BE2C (cell line): ENCODE results near the gene RRBP1.

Experiments used
- DNase-seq: peaks from one replicate; pipeline ENCODE4 v3.0.0-alpha.2; 2020
- H3K27me3 ChIP-seq: fragments of 250-450 bp; sonication (Bioruptor Pico); 2 replicates; pipeline ENCODE4 v1.5.1; 2020; ENCODE audit warnings: mild to moderate bottlenecking
- H3K36me3 ChIP-seq: fragments of 250-450 bp; sonication (Bioruptor Pico); 2 replicates; pipeline ENCODE4 v1.5.1; 2020; ENCODE audit warnings: mild to moderate bottlenecking
- H3K4me1 ChIP-seq: fragments of 250-450 bp; sonication (Bioruptor Pico); 2 replicates; pipeline ENCODE4 v1.5.1; 2020
- H3K4me3 ChIP-seq: 2 replicates; pipeline ENCODE4 v1.5.1; 2011; ENCODE audit warnings: low read depth, low read length
- H3K9me3 ChIP-seq: fragments of 250-450 bp; sonication (Bioruptor Pico); 2 replicates; pipeline ENCODE4 v1.5.1; 2020
- TF ChIP-seq, protein P1 (sequence below): IDR thresholded peaks from 2 replicates; pipeline ENCODE4 v1.5.1; 2012; ENCODE audit warnings: mild to moderate bottlenecking, low read depth, low read length

Gene RRBP1

DNA sequence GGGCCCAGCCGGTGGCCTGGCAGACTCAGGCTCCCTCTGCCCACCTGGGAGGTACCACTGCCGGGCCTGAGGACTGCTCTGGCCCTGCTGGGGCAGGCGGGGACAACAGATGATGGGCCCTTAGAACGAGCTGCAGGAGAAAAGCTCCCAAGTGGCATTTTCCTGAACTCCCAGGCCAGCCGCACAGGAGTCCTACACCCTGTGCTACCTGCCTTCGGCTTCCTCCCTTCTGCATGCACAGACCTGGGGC is 70.8 kb downstream of the RRBP1 start:
- Histone ChIP-seq H3K36me3 (peaks cover 8% of the 10 kb centered on the region), H3K4me3 (no peak overlapping the region), H3K27me3 (no peaks in the 10 kb centered on the region), H3K9me3 (no peaks in the 10 kb centered on the region), H3K4me1 (0 out of 2 replicates have a peak, but pooled peaks cover 3% of the 10 kb centered on the region)
- DNase-seq, result no peak
- TF ChIP-seq, protein P1, sequence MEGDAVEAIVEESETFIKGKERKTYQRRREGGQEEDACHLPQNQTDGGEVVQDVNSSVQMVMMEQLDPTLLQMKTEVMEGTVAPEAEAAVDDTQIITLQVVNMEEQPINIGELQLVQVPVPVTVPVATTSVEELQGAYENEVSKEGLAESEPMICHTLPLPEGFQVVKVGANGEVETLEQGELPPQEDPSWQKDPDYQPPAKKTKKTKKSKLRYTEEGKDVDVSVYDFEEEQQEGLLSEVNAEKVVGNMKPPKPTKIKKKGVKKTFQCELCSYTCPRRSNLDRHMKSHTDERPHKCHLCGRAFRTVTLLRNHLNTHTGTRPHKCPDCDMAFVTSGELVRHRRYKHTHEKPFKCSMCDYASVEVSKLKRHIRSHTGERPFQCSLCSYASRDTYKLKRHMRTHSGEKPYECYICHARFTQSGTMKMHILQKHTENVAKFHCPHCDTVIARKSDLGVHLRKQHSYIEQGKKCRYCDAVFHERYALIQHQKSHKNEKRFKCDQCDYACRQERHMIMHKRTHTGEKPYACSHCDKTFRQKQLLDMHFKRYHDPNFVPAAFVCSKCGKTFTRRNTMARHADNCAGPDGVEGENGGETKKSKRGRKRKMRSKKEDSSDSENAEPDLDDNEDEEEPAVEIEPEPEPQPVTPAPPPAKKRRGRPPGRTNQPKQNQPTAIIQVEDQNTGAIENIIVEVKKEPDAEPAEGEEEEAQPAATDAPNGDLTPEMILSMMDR, result no peak

DNA sequence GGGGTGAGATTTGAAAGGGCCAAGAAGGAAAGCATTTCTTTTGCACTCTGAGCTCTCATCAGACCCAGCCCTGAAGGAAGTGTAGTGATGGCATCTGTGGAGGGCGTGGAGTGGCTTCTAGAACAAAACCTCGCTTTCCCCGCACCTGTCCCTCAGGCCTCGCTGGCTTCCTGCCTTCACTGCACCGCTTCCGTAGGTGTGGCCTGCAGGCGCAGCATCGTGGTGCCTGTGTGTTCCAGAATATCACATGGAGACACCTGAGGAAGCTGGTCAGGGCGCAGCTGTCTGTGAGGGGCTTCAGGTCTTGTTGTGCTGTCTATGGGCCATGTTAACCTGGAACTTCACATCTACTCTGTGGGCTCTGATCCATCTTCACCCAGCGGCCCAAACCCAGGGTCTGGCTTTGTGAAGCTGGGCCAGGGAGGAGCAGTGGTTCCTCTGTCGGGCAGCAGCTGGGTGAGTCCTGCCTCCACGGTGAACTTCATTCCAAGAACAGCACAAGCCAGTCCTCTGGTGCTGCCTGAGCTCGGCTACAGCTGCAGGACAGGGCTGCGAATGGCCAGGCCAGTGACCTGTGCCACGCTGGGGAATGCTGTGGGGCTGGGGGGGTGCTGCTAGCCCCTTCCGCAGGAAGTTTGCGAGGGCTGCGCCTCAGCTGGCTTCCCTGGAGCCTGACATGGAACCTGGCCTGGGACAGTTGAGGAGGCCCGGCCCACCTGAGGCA is 71.3 kb downstream of the RRBP1 start:
- DNase-seq, result no peak
- H3K36me3 ChIP-seq, result peaks cover 8% of the 10 kb centered on the region
- no peaks in the 10 kb centered on the region for H3K9me3 ChIP-seq
- H3K4me1 ChIP-seq, result 0 out of 2 replicates have a peak, but pooled peaks cover 3% of the 10 kb centered on the region
- no peak overlapping the region for H3K4me3 ChIP-seq
- no peaks in the 10 kb centered on the region for H3K27me3 ChIP-seq
- TF ChIP-seq, protein P1, result no peak

DNA sequence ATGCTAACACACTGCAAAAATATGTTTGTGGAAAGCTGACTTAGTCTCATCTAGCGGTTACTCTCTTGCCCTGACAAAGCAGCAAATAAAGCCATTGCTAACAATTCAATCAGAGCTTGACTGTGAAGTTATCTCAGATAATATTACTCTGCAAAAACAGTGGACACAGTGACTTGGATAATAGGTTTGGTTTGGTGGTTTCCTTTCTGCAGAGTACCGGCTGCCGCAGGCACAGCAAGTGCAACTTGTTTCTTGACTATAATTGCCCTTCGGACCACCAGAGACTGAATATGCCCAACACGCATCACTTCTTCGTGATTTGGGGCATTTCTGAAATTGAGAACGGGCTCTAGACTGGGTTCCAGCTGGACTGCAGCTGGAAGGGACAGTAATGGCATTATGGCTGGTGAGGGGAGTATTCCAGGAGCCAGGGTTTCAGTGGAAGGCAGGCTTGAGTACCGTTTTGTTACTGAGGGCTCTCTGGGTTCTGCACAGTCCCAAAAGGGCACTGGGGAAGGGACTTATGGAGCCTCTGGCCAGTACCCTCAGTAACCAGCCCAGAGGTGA is 72.1 kb downstream of the RRBP1 start:
- Histone ChIP-seq H3K4me3 (no peak overlapping the region), H3K27me3 (no peaks in the 10 kb centered on the region), H3K4me1 (0 out of 2 replicates have a peak, but pooled peaks cover 3% of the 10 kb centered on the region), H3K36me3 (peaks cover 12% of the 10 kb centered on the region), H3K9me3 (no peaks in the 10 kb centered on the region)
- TF ChIP-seq, protein P1, result no peak
- no peak for DNase-seq

- H3K4me1 ChIP-seq, result no peaks in the 10 kb centered on the region
- H3K4me3 ChIP-seq, result no peak overlapping the region
- no peaks in the 10 kb centered on the region for H3K9me3 ChIP-seq
- H3K27me3 ChIP-seq, result no peaks in the 10 kb centered on the region
- TF ChIP-seq, protein P1, result no peak
- H3K36me3 ChIP-seq, result peaks cover 19% of the 10 kb centered on the region
- DNase-seq, result no peak
Observed at GRCh38 chr20:17608701-17609497, 73.1 kb downstream of the RRBP1 start.

DNA sequence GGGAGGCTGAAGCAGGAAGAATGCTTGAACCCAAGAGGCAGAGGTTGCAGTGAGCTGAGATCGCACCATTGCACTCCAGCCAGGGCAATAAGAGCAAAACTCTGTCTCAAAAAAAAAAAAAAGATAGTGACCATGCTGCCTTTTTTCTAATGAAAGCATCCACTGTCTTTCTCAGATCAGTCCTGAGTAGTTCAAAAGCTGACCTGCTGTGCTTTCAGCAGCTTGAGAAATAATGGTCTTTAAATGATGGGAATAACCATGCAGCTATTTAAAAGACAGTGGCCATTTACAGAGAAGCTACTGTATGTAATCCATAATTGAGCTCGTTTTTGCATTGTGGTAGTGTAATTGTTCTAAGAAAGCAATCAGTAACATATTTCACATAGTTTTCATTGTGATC is 76.0 kb downstream of the RRBP1 start:
- H3K27me3 ChIP-seq, result no peaks in the 10 kb centered on the region

More for the DNA sequence above, 76.0 kb downstream of the RRBP1 start:
- H3K9me3 ChIP-seq, result no peaks in the 10 kb centered on the region
- no peak overlapping the region for H3K4me3 ChIP-seq
- no peaks in the 10 kb centered on the region for H3K4me1 ChIP-seq
- no peak for DNase-seq
- TF ChIP-seq, protein P1, result no peak
- H3K36me3 ChIP-seq, result peaks cover 26% of the 10 kb centered on the region
